ENCODE measurements around the gene CELF6.
A peak's percentile ranks its signal among the peaks of the same experiment; 100 is the strongest.

The CELF6 gene

GRCh38 chr15:72319985-72320671 is at the start of gene CELF6:
Gene CELF6 (minus strand): TSS chr15:72320157. CDS start chr15:72319874, 283 bp downstream.
- TF ChIP-seq CTCF (IDR thresholded peaks at IDR 0.05): no peak
- peak within 1 kb of the TSS; percentile 49 for H3K27ac ChIP-seq

- H3K27ac ChIP-seq: no peak overlapping the region
- TF ChIP-seq CTCF (IDR thresholded peaks at IDR 0.05) (no peak), ZFX (IDR thresholded peaks at IDR 0.05; ENCODE audit: borderline replicate concordance) (no peak)
Observed at GRCh38 chr15:72368899-72369298, 48.9 kb upstream of the CELF6 start.

GRCh38 chr15:72368325-72368724 is 48.4 kb upstream of the CELF6 start:
- no peak for TF ChIP-seq CTCF (IDR thresholded peaks at IDR 0.05)
- no peak for TF ChIP-seq ZFX (IDR thresholded peaks at IDR 0.05; ENCODE audit: borderline replicate concordance)
- H3K27ac ChIP-seq: no peak overlapping the region

- H3K27ac ChIP-seq: no peak overlapping the region
- TF ChIP-seq CTCF (IDR thresholded peaks at IDR 0.05): no peak
- TF ChIP-seq ZFX (IDR thresholded peaks at IDR 0.05; ENCODE audit: borderline replicate concordance): no peak
Observed at GRCh38 chr15:72365844-72366243, 45.9 kb upstream of the CELF6 start.

GRCh38 chr15:72361176-72361575 is 41.2 kb upstream of the CELF6 start:
- TF ChIP-seq ZFX (IDR thresholded peaks at IDR 0.05; ENCODE audit: borderline replicate concordance): no peak
- no peak for TF ChIP-seq CTCF (IDR thresholded peaks at IDR 0.05)

GRCh38 chr15:72358650-72359171 is 38.8 kb upstream of the CELF6 start:
- no peak overlapping the region for H3K27ac ChIP-seq

More at GRCh38 chr15:72361176-72361575, 41.2 kb upstream of the CELF6 start:
- no peak overlapping the region for H3K27ac ChIP-seq

More at GRCh38 chr15:72358650-72359171, 38.8 kb upstream of the CELF6 start:
- no peak for TF ChIP-seq CTCF (IDR thresholded peaks at IDR 0.05)
- no peak for TF ChIP-seq ZFX (IDR thresholded peaks at IDR 0.05; ENCODE audit: borderline replicate concordance)
